SK-N-DZ (cell line): ENCODE data around the gene SIPA1L3.

ENCODE experiments used
- DNase-seq: peaks from one replicate; pipeline ENCODE4 v3.0.0-alpha.2; 2015; ENCODE audit warnings: low spot score

Gene SIPA1L3

GRCh38 chr19:37977391-37977790 is 70.4 kb downstream of the SIPA1L3 start:
- no peak for DNase-seq

DNA sequence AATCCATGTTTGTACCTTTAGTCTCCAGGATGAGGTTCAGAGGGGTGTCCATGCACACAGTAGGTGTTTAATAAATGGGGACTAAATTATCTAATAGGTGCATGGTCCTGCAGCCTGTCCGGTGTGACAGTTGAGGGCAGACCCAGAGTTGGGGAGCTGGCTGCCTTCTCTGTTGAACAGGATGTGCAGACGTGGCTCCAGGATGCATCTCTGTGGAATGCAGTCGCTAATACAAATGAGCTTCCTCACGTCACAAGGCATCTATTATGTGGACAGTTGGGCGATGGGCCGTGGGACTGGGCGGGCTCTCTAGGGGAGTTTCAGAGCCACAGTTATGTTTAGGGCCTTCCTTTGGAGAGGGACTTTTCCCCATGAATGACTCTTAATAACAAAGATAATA is 71.0 kb downstream of the SIPA1L3 start:
- DNase-seq, result no peak

- no peak for DNase-seq
These were observed 72.6 kb downstream of the SIPA1L3 start for GRCh38 chr19:37979547-37980082.

DNA sequence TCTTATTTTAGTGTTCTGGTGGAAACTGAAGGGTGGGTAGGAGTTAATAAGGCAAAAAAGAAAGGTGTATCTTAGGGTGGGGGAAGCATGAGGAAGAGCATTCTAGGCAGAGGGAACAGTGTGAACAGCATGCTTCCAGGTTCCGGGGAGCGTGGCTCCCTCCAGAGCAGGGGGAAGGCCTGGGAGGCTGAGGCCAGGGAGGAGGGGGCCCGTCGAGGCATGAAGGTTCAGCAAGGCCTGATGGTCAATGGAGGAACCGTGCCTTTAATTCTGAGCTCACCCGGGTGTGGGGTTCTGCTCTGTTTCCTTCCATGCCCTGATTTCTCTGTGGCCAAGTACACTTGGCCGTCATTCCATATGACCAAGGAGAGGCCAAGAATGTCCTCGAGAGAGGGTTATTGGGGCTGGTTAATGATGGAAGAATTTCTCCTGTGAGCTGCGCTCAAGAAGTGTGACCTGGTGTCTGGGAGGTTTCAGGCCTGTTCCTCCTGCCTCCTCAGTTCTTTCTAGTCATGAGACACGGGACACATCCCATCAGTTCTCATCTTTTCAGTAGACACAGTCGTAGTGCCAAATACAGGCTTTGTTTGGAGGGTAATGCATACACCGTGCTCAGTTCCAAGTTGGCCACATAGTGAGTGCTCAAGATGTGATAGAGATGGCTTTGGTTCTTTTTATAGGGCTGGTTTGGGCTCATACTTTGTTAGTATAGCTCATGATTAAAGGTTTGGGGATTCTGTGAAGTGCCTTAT is 73.6 kb downstream of the SIPA1L3 start:
- no peak for DNase-seq

DNA sequence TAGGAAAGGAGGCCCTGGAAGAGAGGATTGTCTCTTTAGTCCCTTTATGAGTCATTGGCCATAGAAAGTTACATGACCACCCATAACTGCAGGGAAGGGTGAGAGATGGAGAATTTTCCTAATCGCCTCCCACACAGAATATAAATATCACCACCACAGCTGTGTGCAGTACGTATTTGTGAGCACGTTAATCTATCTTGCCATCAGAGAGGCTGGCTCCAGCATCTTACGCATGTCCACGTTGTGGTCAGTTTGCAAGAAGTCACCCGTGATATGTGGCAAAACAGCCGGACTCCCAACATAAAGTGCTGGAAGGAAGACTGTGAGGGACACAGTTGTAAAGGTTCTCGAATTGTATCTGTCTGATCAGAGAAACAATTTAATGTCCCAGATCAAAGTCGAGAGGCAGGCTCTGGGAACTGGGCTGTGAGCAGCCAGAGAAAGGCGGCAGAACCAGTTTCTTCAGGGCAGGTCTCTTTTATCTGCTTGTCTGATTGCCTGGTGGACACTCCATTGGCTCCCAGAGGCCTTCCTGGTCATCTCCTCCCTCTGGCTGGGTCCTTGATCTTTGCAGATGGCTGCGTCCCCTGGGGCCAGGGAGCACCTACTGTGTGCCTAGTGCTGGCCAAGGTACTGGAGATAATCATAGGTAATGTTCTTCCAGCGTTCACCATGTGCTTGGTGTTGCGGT is 74.9 kb downstream of the SIPA1L3 start:
- no peak for DNase-seq

- DNase-seq, result no peak
These were observed 75.6 kb downstream of the SIPA1L3 start for GRCh38 chr19:37982655-37983054.

DNA sequence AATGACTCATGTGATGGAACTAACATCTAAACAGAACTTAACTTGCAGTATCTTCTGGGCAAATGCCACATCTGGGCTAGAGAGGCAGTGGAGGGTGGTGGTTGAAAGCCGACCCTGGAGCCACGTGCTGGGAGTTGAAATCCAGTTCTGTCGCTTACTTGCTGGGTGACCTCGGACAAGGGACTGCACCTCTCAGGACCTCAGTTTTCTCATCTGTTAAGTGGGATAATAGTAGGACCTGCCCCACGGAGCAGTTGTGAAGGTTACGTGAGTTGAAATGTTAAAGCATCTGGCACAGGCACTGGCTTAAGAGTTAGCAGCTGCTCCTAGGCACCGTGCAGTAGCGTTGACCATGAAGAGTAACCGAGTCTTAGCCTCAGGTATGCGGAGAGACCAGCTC is 76.1 kb downstream of the SIPA1L3 start:
- DNase-seq, result no peak

DNA sequence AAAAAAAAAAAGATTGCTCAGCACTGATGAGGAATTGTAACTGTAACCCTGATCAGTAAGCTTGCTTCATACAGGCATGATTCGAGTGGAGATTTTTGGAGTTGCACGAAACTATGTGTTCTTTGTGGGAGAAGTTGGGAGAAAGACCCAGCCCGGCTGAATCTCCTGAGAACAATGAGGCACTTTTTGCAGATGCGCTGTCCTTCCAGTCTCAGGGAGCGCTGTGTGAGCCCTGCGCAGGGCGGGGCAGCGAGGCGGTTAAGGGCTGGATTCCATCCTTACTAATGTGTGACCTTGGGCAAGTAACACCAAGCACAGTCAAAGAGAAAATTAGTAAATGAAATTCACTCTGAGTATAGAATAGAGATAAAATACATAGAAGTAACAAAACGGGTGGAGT is 76.9 kb downstream of the SIPA1L3 start:
- DNase-seq, result no peak

GRCh38 chr19:37986048-37986750 is 79.2 kb downstream of the SIPA1L3 start:
- no peak for DNase-seq

GRCh38 chr19:37987356-37988332 is 80.6 kb downstream of the SIPA1L3 start:
- no peak for DNase-seq

- no peak for DNase-seq
These were observed 82.0 kb downstream of the SIPA1L3 start for GRCh38 chr19:37988758-37989635.

DNA sequence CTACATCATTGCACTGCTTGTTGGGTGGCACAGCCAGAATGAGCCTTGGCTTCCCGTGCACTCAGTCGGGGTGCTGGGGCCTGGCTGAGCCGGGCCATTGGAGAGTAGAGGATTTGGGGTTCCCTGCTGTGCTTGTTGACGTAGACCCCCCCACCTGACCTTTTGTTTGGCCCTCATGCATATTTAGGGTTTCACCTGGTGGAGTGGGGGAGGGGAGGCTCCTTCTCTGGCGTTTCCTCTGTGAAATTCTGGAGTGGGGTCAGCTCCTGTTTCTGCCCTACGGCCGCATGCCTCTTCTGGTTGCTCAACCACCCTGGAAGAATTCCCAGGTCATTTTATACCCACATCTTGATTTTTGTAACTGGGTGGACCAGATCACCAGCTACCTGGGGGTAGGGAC is 82.8 kb downstream of the SIPA1L3 start:
- no peak for DNase-seq

DNA sequence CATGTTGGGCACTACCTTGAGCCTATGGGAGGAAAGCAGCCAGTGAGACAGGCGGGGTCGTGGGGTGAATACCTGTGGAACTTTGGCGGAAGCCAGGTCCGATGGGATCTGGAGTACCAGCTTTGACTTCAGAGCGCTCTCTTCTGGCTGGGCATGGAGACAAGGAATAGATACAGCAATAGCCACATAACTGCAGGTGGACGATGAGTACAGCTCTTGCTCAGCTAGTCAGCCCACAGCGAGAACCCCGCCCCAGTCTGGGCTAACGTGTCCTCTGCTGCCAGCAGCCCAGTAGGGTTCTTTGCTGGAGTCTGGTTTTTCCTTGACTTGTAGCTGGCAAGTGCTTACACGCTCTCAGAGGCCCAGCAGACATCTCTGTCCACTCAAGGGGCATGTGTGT is 83.4 kb downstream of the SIPA1L3 start:
- DNase-seq, result no peak

GRCh38 chr19:37991176-37991835 is 84.3 kb downstream of the SIPA1L3 start:
- no peak for DNase-seq

DNA sequence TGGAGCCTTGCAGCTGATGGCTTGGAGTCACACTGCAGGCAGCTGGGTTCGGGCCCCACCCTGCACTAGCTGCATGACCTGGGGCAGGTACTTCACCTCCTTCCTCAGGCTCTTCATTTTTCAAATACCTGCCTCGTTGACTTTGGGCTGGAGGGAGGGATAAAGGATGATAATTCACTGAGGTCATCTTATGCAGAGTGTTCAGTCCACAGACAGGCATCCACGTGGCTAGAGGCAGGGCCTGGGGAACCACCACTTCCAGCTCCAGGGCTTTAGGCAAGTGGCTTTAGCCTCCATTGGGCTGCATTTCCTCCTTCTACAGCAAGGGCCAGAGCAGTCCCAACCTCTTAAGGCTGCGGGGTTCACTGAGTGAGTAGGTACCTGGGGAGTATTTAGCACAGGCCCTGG is 84.8 kb downstream of the SIPA1L3 start:
- no peak for DNase-seq

- no peak for DNase-seq
These were observed 85.8 kb downstream of the SIPA1L3 start for GRCh38 chr19:37992761-37993160.

- DNase-seq, result no peak
These were observed 87.8 kb downstream of the SIPA1L3 start for GRCh38 chr19:37994823-37995130.

GRCh38 chr19:37995346-37995745 is 88.3 kb downstream of the SIPA1L3 start:
- DNase-seq, result no peak

- DNase-seq, result no peak
These were observed 90.9 kb downstream of the SIPA1L3 start for GRCh38 chr19:37997911-37998344.

- no peak for DNase-seq
These were observed 91.8 kb downstream of the SIPA1L3 start for GRCh38 chr19:37998801-37999308.
